HG03342 (cell line): ENCODE data around the gene LARGE1.
"Not testable (repeated sequence)": the region's sequence is repeated elsewhere in the genome, so short reads cannot be mapped to it uniquely, and the experiment has no call there.

Experiments
- ATAC-seq: cut with Tn5 transposase; IDR thresholded peaks from one replicate; pipeline ENCODE4 v1.9.1; 2021; ENCODE audit warnings: mild to moderate bottlenecking, moderate library complexity; ENCODE audit not compliant: unreplicated experiment

LARGE1 gene

GRCh38 chr22:33504941-33505625 lies 415.2 kb downstream of the LARGE1 start:
- ATAC-seq = no peak

- no peak for ATAC-seq
These were observed 424.2 kb downstream of the LARGE1 start for GRCh38 chr22:33496112-33496511.

DNA sequence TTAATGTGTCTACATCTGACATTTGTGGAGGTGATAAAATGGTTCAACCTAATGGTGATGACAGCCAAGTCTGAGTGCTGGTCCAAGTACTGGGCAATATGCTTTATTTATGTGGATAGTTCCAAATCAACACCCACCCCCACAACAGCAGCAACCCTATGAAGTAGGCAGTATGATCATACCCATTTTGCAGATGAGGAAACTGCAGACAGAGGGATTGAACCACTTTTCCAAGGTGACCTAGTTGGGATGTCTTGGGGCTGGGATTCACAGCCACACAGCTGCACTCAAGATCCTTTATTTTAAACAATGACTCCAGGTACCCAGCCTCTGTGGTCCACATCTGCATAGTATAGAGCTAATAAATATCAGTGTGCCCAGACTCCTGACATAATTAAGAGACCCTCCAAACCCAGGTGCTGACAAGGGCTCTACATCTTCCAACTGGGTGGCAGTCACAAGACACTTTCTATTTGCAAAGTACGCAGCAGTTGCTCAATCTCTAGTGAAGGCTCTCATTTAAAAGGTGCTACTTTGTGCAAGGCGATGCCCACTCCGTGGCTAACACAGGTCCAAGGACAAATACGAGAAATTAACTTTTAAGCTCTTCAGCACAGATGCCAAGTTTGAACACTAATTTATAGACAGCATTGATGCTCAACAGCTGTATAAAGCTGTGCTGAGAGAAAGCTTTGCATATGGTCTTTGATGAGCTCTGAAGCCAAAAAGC lies 426.6 kb downstream of the LARGE1 start:
- no peak for ATAC-seq

DNA sequence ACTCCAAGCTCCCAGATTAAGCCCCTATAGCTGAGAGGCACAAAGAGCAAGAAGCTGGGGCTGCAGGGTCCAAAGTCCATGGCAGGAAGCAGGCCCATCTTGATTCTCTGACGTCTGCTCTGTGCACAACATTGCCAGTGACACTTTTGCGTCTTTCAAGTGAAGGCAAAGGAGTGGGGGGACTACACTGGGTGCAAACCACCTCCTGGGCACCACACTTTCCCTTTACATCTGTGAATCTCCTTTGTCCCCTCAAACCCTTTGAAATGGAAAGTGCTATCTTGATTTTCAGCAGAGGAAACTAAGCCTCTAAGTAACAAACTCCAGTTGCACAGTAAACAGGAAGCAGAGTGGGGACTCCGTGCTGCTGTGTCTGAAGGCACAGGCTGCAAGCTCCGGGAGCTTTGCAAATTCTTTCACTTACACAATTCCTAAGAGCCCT lies 428.0 kb downstream of the LARGE1 start:
- no peak for ATAC-seq

DNA sequence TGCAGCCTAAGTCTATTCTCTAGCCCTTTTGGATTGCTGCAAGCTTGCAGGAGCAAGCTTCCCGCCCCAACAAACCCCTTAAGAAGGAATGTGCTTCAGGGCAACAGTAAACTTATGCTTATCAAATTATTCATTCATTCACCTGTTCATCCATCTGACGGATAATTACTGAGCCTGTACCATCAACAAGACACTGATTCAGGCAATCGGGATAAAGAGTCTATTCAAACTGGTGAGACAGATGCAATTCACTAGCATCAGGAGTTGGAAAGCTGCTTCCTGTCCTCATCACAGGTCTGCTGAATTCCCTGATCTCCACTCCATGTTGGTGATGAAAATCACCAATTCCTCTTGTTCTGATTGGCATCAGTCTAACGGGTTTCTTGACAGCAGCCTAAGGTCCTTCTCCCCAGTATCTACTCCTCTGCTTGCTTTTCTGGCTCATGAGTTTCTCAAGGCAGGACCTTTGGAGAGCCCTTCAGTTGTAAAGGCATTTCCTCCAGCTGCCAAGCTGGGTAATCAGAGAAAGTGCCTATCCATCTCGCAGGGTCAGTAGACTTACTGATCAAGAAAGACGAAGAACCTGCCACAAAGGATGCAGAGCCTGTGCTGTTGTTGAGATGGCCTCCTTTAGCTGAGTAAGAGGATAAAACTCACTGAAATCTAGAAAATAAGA lies 433.1 kb downstream of the LARGE1 start:
- no peak for ATAC-seq

DNA sequence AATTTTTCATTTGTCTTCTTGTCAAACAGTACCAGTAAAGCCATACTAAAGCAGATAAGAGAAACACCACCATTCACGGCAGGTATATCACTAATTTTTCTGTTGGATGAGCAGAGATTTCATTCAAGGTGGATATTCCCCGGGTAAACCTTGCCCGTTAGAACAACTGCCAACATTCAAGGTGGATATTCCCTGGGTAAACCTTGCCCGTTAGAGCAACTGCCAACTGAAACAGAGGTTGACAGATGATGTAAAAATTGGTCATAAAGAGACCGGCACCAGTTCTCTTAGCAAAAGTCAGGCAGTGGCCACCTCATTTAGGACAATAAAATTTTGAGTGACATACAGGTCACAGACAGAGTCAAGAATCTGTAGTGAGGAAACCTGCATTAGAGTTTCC lies 438.7 kb downstream of the LARGE1 start:
- no peak for ATAC-seq

DNA sequence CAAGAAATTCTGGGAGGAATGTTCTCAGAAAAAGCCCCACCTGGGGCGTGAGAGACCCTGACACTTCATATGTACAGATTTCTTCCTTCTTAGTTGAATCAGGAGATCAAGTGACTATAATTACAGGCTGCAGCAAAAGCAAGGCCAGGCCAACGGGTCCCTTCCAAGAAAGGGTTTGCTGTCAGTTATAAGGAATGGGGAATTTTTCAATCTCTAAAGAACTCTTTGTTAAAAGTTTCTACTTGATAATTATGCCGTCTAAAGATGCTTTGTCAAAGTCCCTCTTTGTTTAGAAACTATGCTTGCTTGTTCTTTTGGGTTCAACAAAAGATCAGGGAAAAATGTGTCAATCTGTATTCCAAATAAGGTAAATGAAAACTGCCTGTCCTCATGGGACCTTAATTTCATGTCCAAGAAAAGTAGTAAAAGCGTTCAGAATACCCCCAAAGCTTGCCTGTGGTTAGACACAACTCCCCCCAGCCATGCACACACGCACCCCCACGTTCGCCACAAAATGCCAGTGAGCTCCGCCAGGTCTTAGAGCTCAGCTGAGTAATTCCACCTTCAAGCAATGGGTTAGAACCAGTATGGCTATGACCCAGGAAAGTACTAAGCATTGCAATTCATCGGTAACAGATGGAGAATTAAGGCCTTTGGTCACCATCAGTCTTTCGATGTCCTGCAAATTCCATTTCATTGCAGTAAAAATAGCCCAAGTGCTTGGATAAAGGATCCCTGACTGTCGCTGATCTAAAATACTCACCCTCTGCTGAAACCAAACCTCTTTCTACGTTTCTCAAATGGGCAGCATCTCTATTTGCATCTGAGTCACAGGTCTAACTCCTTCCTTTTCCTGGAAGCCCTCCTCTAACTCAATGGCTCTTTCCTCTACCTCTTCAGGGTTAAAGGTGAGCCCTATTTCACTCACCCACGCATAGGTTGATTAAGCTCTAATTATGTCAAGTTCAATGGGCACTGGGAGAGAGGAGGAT lies 442.9 kb downstream of the LARGE1 start:
- ATAC-seq = no peak

GRCh38 chr22:33476716-33477115 lies 443.6 kb downstream of the LARGE1 start:
- ATAC-seq = no peak

DNA sequence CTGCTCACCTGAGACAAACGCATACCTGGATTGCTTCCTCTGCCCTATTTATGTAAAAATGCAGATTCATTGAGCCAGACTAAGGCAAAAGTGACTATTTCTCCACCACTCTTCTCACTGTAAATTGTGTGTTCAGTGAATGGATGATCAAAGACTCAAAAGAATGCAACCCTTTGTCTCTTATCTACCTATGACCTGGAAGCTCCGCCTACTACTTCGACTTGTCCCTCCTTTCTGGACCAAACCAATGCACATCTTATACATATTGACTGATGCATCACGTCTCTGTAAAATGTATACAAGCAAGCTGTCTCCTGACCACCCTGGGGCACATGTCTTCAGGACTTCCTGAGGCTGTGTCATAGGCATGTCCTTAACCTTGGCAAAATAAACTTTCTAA lies 444.1 kb downstream of the LARGE1 start:
- no peak for ATAC-seq

DNA sequence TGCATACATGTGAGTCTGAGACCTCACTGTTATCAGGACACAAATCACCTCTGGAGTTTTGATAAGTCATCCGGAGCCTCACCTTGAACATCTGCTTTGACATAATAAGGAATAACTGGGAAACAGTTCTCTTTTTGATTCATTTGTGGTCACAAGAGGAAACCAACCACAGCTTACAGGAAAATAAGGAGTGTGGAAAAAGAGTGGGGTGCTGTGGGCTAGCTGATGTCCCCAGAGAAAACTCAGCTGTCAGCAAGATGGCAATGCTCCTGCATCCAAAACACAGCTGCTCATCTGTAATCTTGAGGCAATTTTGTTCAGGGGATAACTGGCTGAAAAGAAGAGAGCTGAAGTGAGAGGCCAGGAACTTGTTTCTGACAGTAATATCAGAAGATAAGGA lies 445.7 kb downstream of the LARGE1 start:
- ATAC-seq = no peak

DNA sequence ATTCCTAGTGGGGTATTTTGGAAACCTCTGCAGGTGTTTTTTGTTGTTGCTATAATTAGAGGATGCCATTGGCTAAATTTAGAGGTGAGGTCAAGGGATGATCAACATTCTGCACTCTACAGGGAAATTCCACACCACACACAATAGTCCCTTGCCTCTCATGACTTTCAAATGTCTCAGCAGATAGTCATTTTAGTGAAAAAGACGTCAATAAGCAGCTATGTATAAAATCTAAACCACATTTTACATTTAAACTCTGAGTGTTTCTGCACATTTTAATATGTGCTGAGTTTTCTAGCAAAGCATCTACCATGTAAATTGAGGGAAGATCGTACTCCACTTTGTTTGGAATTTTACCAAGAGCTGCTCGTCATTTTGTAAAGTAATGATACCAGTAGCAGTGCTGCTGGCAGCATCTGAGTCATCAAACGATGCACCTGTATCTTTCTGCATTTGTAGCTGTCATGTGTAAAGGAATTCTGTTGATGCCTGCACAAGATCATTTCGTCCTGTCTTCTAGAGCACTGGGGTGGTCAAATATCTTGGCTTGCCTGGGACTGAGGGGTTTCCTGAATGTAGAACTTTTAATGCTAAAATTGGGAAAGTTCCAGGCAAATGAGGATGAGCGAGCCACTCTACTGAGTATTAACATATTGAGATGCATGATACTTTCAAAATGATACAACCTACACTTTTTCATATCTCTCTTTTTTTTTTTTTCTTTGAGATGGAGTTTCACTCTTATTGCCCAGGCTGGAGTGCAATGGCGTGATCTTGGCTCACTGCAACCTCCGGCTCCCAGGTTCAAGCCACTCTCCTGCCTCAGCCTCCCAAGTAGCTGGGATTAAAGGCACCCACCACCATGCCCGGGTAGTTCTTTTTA lies 447.6 kb downstream of the LARGE1 start:
- ATAC-seq = peak; percentile 51

GRCh38 chr22:33470456-33470855 lies 449.8 kb downstream of the LARGE1 start:
- ATAC-seq = no peak

DNA sequence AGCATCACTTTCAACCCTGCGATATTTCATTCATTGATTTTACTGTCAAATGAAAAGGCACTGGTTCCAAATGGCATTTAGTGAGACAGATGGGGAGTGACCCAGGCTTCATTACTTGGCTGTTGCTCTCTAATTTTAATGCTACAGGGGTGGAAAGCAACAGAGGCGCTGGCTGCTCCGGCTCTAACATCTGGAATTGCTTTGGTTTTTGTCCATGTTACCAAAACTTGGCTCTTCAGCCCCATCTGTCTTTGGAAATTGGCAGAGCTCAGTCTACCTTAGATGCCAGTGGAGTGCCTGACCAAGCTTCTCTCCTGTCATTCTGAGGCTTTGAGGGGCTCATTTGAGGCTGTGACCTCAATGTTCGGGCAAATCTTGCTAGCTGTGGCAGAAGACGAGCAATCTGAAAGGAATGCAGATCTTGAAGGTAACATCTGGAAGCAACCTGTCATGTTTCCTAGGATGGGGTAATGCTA lies 452.6 kb downstream of the LARGE1 start:
- no peak for ATAC-seq

DNA sequence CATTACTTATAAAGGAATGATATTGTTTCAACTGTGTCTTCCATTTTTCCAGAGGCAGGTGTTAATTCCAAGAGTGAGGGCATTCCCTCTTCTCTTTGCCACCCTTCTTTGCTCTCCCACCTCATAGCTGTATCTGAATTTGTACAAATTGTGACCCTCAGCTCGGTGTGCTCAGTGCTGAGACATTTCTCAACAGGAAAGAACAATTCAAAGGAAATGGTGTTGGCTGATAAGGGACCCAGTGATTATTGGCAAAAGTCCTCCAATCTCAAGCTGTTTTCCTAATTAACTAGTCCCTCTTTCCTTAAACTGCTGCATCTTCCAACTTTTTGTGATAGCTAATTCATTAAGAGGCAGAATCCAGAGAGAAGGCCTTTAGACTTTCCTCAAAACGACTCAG lies 453.2 kb downstream of the LARGE1 start:
- no peak for ATAC-seq

DNA sequence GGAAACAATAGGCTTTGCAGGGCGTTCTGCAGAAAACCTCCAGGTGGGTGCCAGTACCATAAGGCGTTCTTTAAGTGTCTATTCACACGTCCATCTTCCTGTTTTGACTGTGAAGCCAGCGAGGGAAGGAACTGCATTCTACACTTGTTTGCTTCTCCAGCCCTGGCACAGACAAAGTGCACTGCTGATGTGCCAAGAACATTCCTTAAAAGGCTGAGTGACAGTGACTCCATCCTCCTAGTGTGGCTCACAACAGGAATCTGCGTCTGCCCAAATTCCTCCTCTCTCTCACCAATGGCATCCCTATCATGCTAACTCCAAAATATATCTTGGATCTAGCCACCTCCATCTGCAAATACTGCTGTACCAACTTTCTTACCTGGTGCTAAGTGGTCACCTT lies 454.7 kb downstream of the LARGE1 start:
- no peak for ATAC-seq

GRCh38 chr22:33464698-33465097 lies 455.6 kb downstream of the LARGE1 start:
- no peak for ATAC-seq

GRCh38 chr22:33461698-33462434 lies 458.4 kb downstream of the LARGE1 start:
- ATAC-seq = no peak

DNA sequence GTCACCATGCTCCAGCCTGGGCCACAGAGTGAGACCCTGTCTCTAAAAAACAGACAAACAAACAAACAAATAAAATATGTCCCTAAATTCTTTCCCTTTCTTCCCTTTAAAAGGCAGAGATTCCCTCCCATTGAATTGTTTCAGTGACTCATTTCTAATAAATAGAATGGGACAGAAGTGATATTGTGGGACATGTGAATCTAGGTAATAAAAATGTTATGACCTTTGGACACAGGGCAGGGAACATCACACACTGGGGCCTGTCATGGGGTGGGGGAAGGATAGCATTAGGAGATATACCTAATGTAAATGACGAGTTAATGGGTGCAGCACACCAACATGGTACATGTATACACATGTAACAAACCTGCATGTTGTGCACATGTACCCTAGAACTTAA lies 459.0 kb downstream of the LARGE1 start:
- not testable (repeated sequence) for ATAC-seq

GRCh38 chr22:33459137-33459536 lies 461.1 kb downstream of the LARGE1 start:
- ATAC-seq = no peak
